MM.1S (cell line): ENCODE measurements around the gene TARBP1.

Experiments
- DNase-seq: peaks from one replicate; pipeline ENCODE4 v3.0.0-alpha.2; 2015
- H2AFZ ChIP-seq: fragments of 300-600 bp; sonication (generic); 2 replicates; pipeline ENCODE4 v1.6.0; 2016; ENCODE audit warnings: antibody characterized with exemption, low read length
- H3F3A ChIP-seq: fragments of 300-600 bp; sonication (generic); 2 replicates; pipeline ENCODE4 v1.6.1; 2016; ENCODE audit warnings: mild to moderate bottlenecking, antibody characterized with exemption, low read length, moderate library complexity, mixed read lengths; ENCODE audit not compliant: insufficient read depth
- H3K27ac ChIP-seq: fragments of 300-600 bp; sonication (generic); 2 replicates; pipeline ENCODE4 v1.5.1; 2016; ENCODE audit warnings: mild to moderate bottlenecking, low read length
- H3K27me3 ChIP-seq: fragments of 300-600 bp; sonication (generic); replicated peaks from 2 replicates; pipeline ENCODE4 v1.6.0; 2016; ENCODE audit warnings: low read length; ENCODE audit not compliant: insufficient read depth
- H3K36me3 ChIP-seq: fragments of 300-600 bp; sonication (generic); replicated peaks from 2 replicates; pipeline ENCODE4 v1.6.1; 2016; ENCODE audit warnings: mild to moderate bottlenecking, low read length, mixed read lengths; ENCODE audit not compliant: insufficient read depth
- H3K4me1 ChIP-seq: fragments of 300-600 bp; sonication (generic); 2 replicates; pipeline ENCODE4 v1.6.1; 2016; ENCODE audit warnings: low read length, mixed read lengths
- H3K4me2 ChIP-seq: fragments of 300-600 bp; sonication (generic); 2 replicates; pipeline ENCODE4 v1.6.0; 2016; ENCODE audit warnings: low read depth, low read length
- H3K4me3 ChIP-seq: fragments of 300-600 bp; sonication (generic); 2 replicates; pipeline ENCODE4 v1.5.1; 2016; ENCODE audit warnings: low read length, mixed read lengths
- H3K79me2 ChIP-seq: fragments of 300-600 bp; sonication (generic); 2 replicates; pipeline ENCODE4 v1.6.1; 2016; ENCODE audit warnings: mixed run types, low read length, mixed read lengths
- H3K9ac ChIP-seq: fragments of 300-600 bp; sonication (generic); 2 replicates; pipeline ENCODE4 v1.6.1; 2016; ENCODE audit warnings: low read length, mixed read lengths
- H3K9me2 ChIP-seq: fragments of 300-600 bp; sonication (generic); replicated peaks from 2 replicates; pipeline ENCODE4 v1.6.1; 2016; ENCODE audit warnings: mild to moderate bottlenecking, low read length, mixed read lengths; ENCODE audit not compliant: insufficient read depth
- H3K9me3 ChIP-seq: fragments of 300-600 bp; sonication (generic); replicated peaks from 2 replicates; pipeline ENCODE4 v1.6.1; 2016; ENCODE audit warnings: mild to moderate bottlenecking, low read length, mixed read lengths; ENCODE audit not compliant: insufficient read depth
- H4K20me1 ChIP-seq: fragments of 300-600 bp; sonication (generic); 2 replicates; pipeline ENCODE4 v1.6.1; 2016; ENCODE audit warnings: mild to moderate bottlenecking, low read length, moderate library complexity, mixed read lengths; ENCODE audit not compliant: insufficient read depth
- CTCF ChIP-seq: fragments of 300-600 bp; sonication (generic); IDR thresholded peaks from 2 replicates; pipeline ENCODE4 v1.5.1; 2016; ENCODE audit warnings: antibody characterized with exemption, low read length, mixed read lengths
- EZH2 ChIP-seq: fragments of 300-600 bp; sonication (generic); optimal IDR thresholded peaks from 2 replicates; pipeline ENCODE3; 2017; ENCODE audit warnings: low read depth, mild to moderate bottlenecking, antibody characterized with exemption, low read length, mixed read lengths
- EZH2phosphoT487 ChIP-seq: fragments of 300-600 bp; sonication (generic); IDR thresholded peaks from 2 replicates; pipeline ENCODE4 v1.6.1; 2018; ENCODE audit warnings: antibody characterized with exemption, low read length

TARBP1 gene

GRCh38 chr1:234437423-234438171 lies 41.4 kb downstream of the TARBP1 start:
- Histone ChIP-seq H4K20me1 (no peaks in the 10 kb centered on the region), H3K27ac (no peak overlapping the region), H2AFZ (no peak overlapping the region), H3K36me3 (no peaks in the 10 kb centered on the region), H3K27me3 (no peaks in the 10 kb centered on the region), H3K4me1 (no peaks in the 10 kb centered on the region), H3K9me3 (no peaks in the 10 kb centered on the region), H3F3A (no peaks in the 10 kb centered on the region), H3K4me2 (no peak overlapping the region), H3K9ac (no peak overlapping the region), H3K79me2 (no peaks in the 10 kb centered on the region), H3K9me2 (no peaks in the 10 kb centered on the region), H3K4me3 (no peak overlapping the region)
- DNase-seq: no peak
- TF ChIP-seq CTCF (no peak), EZH2 (no peak), EZH2phosphoT487 (no peak)

- H3K9ac ChIP-seq: no peak overlapping the region
- no peaks in the 10 kb centered on the region for H3F3A ChIP-seq
- no peak overlapping the region for H2AFZ ChIP-seq
- no peaks in the 10 kb centered on the region for H3K4me1 ChIP-seq
- no peak overlapping the region for H3K4me2 ChIP-seq
- no peaks in the 10 kb centered on the region for H4K20me1 ChIP-seq
- TF ChIP-seq EZH2 (no peak), EZH2phosphoT487 (no peak), CTCF (no peak)
- H3K79me2 ChIP-seq: no peaks in the 10 kb centered on the region
- H3K36me3 ChIP-seq: no peaks in the 10 kb centered on the region
- no peak for DNase-seq
- H3K9me3 ChIP-seq: no peaks in the 10 kb centered on the region
- H3K27ac ChIP-seq: no peak overlapping the region
- H3K9me2 ChIP-seq: no peaks in the 10 kb centered on the region
- H3K4me3 ChIP-seq: no peak overlapping the region
- no peaks in the 10 kb centered on the region for H3K27me3 ChIP-seq
Measured at GRCh38 chr1:234435620-234436019, 43.4 kb downstream of the TARBP1 start.

GRCh38 chr1:234434706-234435105 lies 44.3 kb downstream of the TARBP1 start:
- H4K20me1 ChIP-seq: no peaks in the 10 kb centered on the region
- H3K9me2 ChIP-seq: no peaks in the 10 kb centered on the region
- H3K9ac ChIP-seq: no peak overlapping the region
- H3K9me3 ChIP-seq: no peaks in the 10 kb centered on the region
- H3K4me2 ChIP-seq: no peak overlapping the region
- no peak overlapping the region for H2AFZ ChIP-seq
- TF ChIP-seq EZH2phosphoT487: no peak
- TF ChIP-seq CTCF: no peak
- TF ChIP-seq EZH2: no peak
- no peaks in the 10 kb centered on the region for H3K36me3 ChIP-seq
- no peaks in the 10 kb centered on the region for H3K79me2 ChIP-seq
- DNase-seq: no peak
- no peaks in the 10 kb centered on the region for H3K4me1 ChIP-seq
- H3K4me3 ChIP-seq: no peak overlapping the region
- no peak overlapping the region for H3K27ac ChIP-seq
- no peaks in the 10 kb centered on the region for H3F3A ChIP-seq
- H3K27me3 ChIP-seq: no peaks in the 10 kb centered on the region
